Prostate gland (tissue), 2 donors: Measurements from ENCODE around the gene FKBP5. TPM values are rescaled to one million over a fixed set of nuclear protein-coding genes. Genes with fewer than 3 reads are reported as not detected.

Source experiments
- DNase-seq: peaks from one replicate; pipeline ENCODE4 v3.0.0-alpha.2; 2019; ENCODE audit warnings: low spot score
- H3K27ac ChIP-seq, 2 donors: fragments of 200-600 bp; sonication (generic); 2 replicates each; pipeline ENCODE4 v1.5.1; 2017 to 2019
- H3K27me3 ChIP-seq: fragments of 200-600 bp; sonication (generic); replicated peaks from 2 replicates; pipeline ENCODE4 v1.5.1; 2019; ENCODE audit not compliant: insufficient read depth
- H3K36me3 ChIP-seq, 2 donors: fragments of 200-600 bp; sonication (generic); 1 replicate in 1 of 2; 2 replicates in 1 of 2; pipeline versions ENCODE4 v1.5.1 to v1.8.1; 2017 to 2019
- H3K4me1 ChIP-seq: fragments of 200-600 bp; sonication (generic); replicated peaks from 2 replicates; pipeline ENCODE4 v1.5.1; 2019
- H3K4me3 ChIP-seq, 2 donors: fragments of 200-600 bp; sonication (generic); 2 replicates each; pipeline ENCODE4 v1.5.1; 2017 to 2019
- H3K9me3 ChIP-seq: fragments of 200-600 bp; sonication (generic); 2 replicates; pipeline ENCODE4 v1.5.1; 2017
- CTCF ChIP-seq, 4 experiments: fragments of 200-600 bp in 2 of 4; fragments of 450-650 bp in 2 of 4; sonication (generic) in 2 of 4; IDR thresholded peaks; 1 replicate in 3 of 4; 2 replicates in 1 of 4; pipeline ENCODE4 v1.5.1; 2016 to 2019; ENCODE audit warnings: antibody characterized with exemption in 4 of 4, mild to moderate bottlenecking in 2 of 4, moderate library complexity in 2 of 4
- POLR2A ChIP-seq: fragments of 450-650 bp; IDR thresholded peaks from one replicate; pipeline ENCODE4 v1.6.1; 2016; ENCODE audit warnings: antibody characterized with exemption, mild to moderate bottlenecking
- POLR2AphosphoS5 ChIP-seq: sonication (generic); formaldehyde crosslinking; IDR thresholded peaks from one replicate; pipeline ENCODE4 v1.6.1; 2017; ENCODE audit warnings: antibody characterized with exemption
- WGBS: methylation state at CpG from one replicate; pipeline ENCODE4 v1.1.5; 2018; 5-methylcytosine and 5-hydroxymethylcytosine counted together
- intact Hi-C: fragments of 100-400 bp; cut with DNase I; formaldehyde crosslinking; loops from one replicate; pipeline ENCODE4 v1.14.2; 2022
- total RNA-seq, 2 donors: library from RNA; depleted of rRNA; stranded (reverse); fragments of >200 nt; gene quantifications; one replicate each; pipeline ENCODE4 v1.1.0, GENCODE V29; 2016

FKBP5 gene
- total RNA-seq, 2 donors from 2014 or later: 201 to 248 TPM

GRCh38 chr6:35718911-35719381 is 30.2 kb upstream of the FKBP5 start:
- no peak for DNase-seq
- Histone ChIP-seq H3K27me3 (no peaks in the 10 kb centered on the region), H3K36me3 (no peaks in the 10 kb centered on the region), H3K4me1 (peaks cover 47% of the 10 kb centered on the region), H3K27ac (peak overlapping the region; percentile 99 to 100), H3K4me3 (no peak overlapping the region), H3K9me3 (no peaks in the 10 kb centered on the region)
- intact Hi-C loops: no loop called here
- WGBS: 42% methylated on average over 2 of the region's 2 CpGs
- TF ChIP-seq POLR2A: no peak
- no peak for TF ChIP-seq CTCF (IDR thresholded peaks at IDR 0.05)
- TF ChIP-seq POLR2AphosphoS5: no peak

GRCh38 chr6:35718375-35718736 is 29.6 kb upstream of the FKBP5 start:
- 84% methylated on average over 4 of the region's 4 CpGs for WGBS
- H3K36me3 ChIP-seq: no peaks in the 10 kb centered on the region
- H3K27me3 ChIP-seq: no peaks in the 10 kb centered on the region
- H3K27ac ChIP-seq: peak overlapping the region; percentile 99 to 100
- TF ChIP-seq POLR2A: no peak
- no peak for TF ChIP-seq POLR2AphosphoS5
- no peak for TF ChIP-seq CTCF (IDR thresholded peaks at IDR 0.05)
- DNase-seq: no peak
- H3K9me3 ChIP-seq: no peaks in the 10 kb centered on the region
- intact Hi-C loops: no loop called here
- H3K4me3 ChIP-seq: no peak overlapping the region
- H3K4me1 ChIP-seq: peaks cover 42% of the 10 kb centered on the region

- Histone ChIP-seq H3K27me3 (no peaks in the 10 kb centered on the region), H3K27ac (peak overlapping the region; percentile 99 to 100), H3K4me1 (peaks cover 36% of the 10 kb centered on the region), H3K9me3 (no peaks in the 10 kb centered on the region), H3K4me3 (no peak overlapping the region), H3K36me3 (no peaks in the 10 kb centered on the region)
- WGBS: 74% methylated on average over 19 of the region's 19 CpGs
- TF ChIP-seq POLR2AphosphoS5: no peak
- TF ChIP-seq POLR2A: no peak
- no peak for TF ChIP-seq CTCF (IDR thresholded peaks at IDR 0.05)
- intact Hi-C loops: no loop called here
- DNase-seq: no peak
These were observed 29.0 kb upstream of the FKBP5 start for GRCh38 chr6:35717449-35718374.

- Histone ChIP-seq H3K4me1 (peaks cover 30% of the 10 kb centered on the region), H3K4me3 (no peak overlapping the region), H3K9me3 (no peaks in the 10 kb centered on the region), H3K27ac (no peak overlapping the region), H3K36me3 (no peaks in the 10 kb centered on the region), H3K27me3 (no peaks in the 10 kb centered on the region)
- intact Hi-C loops: no loop called here
- no peak for TF ChIP-seq CTCF (IDR thresholded peaks at IDR 0.05)
- TF ChIP-seq POLR2A: no peak
- no peak for TF ChIP-seq POLR2AphosphoS5
- no peak for DNase-seq
- WGBS: 66% methylated on average over 2 of the region's 2 CpGs
These were observed 28.1 kb upstream of the FKBP5 start for GRCh38 chr6:35716798-35717197.
